ENCODE results near the gene SEMA7A.

SEMA7A gene

GRCh38 chr15:74428970-74429780, 4.6 kb downstream of the SEMA7A start:
- DNase-seq = no peak

GRCh38 chr15:74428442-74428787, 5.3 kb downstream of the SEMA7A start:
- no peak for DNase-seq

DNA sequence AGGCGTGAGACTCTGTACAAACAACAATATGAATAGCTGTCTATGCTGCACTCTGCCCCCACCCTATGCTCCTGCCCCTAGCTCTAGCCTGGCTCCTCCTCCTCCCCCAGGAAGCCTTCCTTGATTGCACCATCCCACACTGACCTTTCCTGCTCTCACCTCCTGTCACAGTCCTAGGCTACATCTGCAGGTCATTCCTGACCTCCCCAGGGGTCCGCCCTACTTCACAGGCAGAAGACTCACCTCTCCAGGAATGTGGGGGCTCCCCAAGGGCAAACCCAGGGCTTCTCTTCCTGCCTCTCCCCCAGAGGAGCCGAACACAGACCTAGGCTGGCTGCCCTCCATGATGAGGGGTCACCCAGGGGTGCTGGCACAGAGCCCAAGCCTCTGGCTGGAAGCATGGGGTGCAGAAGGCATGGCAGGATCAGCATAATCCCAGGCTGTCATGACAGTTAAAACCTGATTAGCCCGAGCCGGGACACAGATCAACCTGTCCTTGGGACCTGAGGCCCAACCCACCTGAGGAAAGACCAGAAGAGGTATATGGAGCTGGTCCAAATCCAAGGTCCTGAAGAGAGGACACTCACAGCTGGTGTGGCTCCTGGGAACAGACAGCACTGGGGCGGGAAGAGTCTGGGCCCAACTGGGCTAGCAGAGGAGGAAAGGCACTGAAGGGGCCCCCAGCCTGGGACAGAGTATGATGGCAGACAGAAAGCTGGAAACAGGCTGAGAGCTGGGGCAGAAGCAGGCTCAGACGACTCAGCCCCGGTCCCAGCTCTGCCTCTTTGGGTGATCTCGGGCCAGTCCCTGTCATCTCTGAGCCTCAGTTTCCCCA, 5.9 kb downstream of the SEMA7A start:
- DNase-seq = no peak

GRCh38 chr15:74426404-74427281, 7.1 kb downstream of the SEMA7A start:
- no peak for DNase-seq

- no peak for DNase-seq
Measured at GRCh38 chr15:74425630-74426029, 8.1 kb downstream of the SEMA7A start.

DNA sequence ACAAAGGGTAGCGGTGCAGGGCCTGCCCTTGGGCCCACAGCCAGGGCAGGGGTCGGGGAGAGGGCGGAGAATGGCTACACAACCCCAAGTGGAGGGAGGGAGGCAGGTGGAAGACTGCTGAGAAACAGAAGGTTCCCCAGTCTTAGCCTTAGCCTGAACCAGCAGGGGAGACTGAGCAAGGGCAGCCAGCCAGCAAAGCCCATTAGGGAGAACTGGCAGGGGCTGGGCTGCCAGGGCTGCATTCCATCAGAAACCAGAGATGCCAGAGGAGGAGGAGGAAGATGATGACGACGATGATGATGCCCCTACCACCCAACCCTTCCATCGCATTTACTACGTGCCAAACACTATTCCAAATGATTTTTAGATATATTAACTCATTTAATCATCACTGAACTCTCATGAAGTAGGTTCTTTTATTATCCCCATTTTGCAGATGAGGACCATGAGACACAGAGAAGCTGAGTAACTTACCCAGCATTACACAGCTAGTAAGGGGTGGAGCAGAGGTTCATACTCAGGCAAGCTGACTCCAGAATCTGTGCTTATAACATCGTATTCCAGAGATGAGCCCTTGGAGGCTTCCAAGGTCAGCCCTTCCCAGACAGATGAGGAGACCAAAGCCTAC, 8.7 kb downstream of the SEMA7A start:
- DNase-seq = no peak

DNA sequence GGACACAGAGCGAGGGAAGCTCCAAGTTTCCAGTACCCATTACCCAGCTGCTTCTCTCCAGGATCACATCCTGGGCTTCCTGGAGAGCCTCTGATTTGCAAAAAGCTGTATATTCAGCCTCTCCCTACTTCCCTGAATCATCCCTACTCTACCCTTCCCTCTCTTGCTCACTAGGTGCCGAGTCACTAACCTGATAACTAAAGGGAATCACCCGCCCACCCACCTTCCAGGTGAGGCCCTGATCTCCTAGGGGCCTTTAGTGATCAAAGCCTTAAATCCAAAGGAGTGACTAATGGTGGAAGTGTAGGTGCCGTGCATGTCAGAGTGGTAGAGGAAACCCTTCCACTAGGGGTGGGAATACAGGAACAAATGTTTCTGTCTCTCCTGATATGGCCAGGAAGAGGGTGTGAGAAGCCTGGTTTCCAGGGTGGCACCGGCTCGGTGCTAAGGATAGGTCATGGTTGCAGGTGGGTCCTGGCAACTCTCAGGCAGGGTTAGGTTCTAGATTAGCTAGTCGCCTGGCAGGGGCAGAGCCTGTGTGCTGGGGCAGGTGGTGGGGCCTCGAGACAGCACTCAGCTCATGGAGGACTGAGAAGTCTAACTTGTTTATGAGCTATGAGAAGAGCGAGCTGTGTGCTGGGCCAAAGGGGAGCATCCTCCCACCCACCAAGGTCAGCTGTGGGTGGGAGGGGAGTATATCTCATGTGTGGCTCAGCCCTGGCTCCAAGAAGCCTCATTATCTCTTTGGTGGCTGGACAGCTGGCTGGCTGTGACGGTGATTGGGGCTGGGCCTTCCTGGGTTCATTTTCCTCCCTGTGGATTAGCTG, 10.1 kb downstream of the SEMA7A start:
- no peak for DNase-seq

DNA sequence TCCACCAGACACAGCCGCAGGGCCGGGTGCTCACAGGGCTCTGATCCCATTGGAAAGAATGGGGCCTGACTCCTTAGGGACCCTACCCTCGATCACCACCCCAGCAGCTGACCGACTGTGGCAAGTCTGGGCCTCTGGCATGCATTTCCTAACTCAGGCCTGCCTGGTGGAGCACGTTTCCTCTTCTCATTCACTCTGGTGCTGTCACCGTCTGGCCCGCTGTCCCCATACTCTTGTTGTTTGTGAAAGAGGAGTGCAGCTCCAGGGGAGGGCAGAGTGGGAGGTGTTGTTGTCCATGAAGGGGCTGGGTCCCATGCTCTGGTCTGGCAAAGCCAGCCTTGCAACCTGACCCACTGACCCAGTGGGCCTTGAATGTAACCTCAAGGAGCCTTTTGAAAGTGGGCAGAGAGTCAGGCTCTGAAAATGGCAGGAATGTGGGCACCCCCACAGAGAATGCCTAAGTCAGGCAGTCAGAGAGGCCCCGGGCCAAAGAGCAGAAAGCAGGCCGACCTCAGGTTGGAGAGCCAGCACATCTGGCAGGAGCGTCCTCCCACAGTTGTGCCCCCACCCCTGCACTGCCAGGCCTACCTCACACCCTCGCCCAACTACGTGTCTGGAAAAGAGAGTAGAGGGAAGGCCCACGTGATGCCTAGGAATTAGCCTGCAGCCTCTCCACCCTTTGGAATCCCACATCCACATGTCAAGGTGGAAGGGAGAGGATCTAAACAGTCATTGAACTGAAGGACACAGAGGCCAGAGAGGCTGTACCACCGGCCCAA, 10.9 kb downstream of the SEMA7A start:
- DNase-seq = no peak

DNA sequence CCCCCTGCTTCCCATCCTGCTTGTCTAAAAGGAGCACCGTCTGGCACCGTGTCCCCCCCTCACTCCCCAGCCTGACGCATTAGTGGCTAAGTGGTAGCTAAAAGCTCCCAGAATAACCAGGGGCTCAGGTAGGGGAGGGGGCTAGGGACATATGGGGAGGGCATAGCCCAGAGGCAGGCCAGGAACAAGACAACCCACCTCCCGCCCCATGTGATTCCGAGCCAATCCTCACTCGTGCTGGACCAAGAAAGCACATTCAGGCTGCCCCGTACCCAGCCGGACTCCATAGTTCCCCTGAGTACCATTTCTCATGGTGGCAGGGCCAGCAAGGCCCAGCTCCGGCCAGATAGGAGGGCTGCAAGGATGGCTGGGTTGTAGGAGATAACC, 11.5 kb downstream of the SEMA7A start:
- DNase-seq = no peak

- no peak for DNase-seq
Measured at GRCh38 chr15:74421302-74422245, 12.2 kb downstream of the SEMA7A start.

DNA sequence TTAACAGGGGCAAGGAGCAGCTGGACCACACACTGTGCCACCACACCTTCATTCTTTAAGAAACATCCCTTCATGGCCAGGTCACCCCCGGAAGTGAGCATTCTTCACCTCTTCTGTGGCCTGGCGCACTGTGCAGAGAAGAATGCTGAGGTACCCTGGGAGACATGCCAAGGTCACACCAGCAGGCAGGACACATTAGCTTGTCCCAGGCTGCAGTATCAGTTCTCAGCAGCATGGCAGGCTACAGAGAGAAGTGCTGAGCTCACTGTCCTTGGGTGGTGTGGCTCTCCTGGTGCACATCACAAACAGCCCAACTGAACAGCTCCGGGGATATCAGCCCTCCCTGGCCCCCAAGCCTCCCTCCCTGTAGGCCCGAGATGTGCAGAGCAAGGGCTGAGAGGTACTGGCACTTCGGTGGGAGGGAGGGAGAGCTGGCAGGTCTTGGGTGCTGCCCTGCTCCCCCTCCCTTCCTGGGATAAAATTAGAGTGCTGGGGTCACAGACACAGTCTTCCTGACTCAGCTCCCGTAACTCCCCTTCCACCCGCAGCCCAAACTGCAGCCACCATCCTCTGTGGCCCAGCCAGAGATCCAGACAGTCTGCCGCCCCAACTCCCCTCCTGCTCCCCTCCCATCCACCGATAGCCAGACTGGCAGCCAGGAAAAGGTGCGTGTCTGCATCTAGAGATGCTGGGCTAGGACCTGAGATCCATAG, 13.4 kb downstream of the SEMA7A start:
- DNase-seq = no peak

- no peak for DNase-seq
Measured at GRCh38 chr15:74419432-74419831, 14.3 kb downstream of the SEMA7A start.

DNA sequence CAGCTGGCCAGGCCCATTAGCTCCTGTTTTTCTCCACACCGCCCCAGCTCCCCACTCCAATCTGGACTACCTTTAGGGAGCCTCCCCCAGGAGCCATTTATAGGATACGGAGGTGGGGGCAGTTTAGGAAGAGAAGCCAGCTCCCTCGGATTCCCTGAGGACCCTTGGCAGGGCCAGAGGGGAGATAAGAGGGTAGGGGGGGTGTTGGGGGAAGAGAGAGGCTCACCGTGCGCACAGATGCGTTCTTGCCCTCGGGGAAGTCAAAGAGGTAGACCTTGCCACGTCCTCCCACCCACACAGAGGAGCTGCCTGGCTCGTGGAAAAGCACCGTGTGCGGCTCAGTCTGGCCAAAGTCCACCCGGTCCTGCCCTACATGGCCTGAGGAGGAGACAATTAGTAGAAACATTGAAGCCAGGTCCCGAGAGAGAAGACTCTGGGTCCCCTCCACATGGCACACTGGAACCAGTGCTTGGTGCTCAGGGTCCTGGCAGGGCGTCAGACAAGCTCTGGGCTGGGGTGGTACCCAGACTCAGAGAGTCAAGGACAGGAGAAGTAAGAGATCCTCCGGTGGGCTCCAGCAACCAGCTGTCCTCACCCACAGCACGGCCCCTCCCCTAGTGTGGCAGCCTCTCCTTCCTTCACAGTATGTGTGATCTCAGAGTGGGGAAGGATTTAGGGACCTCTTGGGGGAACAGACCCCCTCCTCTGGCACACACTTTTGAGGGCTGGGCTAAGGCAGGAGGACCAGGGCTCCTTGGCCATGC, 15.0 kb downstream of the SEMA7A start:
- no peak for DNase-seq

GRCh38 chr15:74417670-74418069, 16.1 kb downstream of the SEMA7A start:
- no peak for DNase-seq

- DNase-seq = no peak
Measured at GRCh38 chr15:74417225-74417624, 16.5 kb downstream of the SEMA7A start.

GRCh38 chr15:74415966-74416916, 17.5 kb downstream of the SEMA7A start:
- DNase-seq = no peak

All from central memory CD4-positive, alpha-beta T cell (primary cell).